ENCODE data around the gene PDLIM5. TPM values are rescaled to one million over a fixed set of nuclear protein-coding genes. Genes with fewer than 3 reads are reported as not detected.

PDLIM5 gene
- total RNA-seq, 1 donor from 2014 or later: 1,256 TPM

DNA sequence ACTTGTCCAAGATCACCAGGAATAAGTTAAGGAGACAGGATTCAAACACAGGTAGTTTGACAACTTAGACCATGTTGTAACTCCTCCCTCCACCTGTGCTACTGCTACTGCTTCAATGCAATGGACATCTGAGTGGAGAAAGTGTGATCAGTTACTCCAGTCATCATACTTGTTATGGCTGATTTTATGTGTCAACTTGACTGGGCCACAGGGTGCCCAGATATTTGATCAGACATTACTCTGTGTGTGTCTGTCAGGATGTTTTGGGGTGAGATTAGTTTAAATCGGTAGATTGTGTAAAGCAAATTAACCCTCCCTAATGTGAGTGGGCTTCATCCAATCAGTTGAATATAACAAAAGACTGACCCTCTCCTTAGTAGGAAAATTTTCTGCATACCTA is 34.8 kb upstream of the PDLIM5 start:
- no peak for DNase-seq (ENCODE audit: low spot score)
- intact Hi-C loops (cut with DNase I): no loop called here

DNA sequence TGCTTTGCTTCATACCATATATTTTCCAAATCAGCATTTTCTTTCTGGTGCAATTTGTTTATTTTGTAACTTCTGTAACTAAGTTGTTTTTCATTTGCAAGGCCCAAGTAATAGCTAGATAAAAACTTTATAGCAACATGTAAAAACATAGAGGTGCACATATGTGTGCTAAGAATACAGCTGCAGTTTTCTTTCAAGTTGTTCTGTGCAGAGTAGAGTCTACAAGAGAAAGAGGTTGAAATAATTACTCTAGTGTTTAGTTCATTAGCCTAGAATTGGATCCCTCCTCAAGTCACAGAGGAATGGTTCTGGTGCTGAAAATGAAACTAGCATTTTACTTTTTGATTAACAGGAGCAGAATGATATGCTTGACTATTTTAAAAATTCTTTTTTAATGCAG is 32.2 kb upstream of the PDLIM5 start:
- no peak for DNase-seq (ENCODE audit: low spot score)
- intact Hi-C loops (cut with DNase I): no loop called here

DNA sequence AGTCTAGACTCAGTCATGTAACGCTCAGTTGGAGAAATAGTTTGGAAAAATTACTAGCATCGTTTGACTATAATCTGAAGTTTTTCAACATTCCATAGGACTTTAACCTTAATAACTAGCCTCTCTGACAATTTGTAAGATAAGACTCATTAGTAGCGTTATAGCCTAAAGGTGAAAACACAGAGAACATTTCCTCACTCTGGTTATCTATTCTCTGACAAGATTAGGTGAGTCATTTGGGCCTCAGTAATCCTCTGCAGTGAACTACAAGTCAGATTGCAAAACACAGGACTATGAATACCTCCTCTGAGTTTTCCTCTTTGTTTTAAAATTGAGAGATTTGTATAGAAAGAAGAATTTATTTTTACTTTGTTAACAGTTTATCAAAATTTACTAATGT is 31.8 kb upstream of the PDLIM5 start:
- no peak for DNase-seq (ENCODE audit: low spot score)
- intact Hi-C loops (cut with DNase I): no loop called here

- no peak for DNase-seq (ENCODE audit: low spot score)
- intact Hi-C loops (cut with DNase I): no loop called here
Measured at GRCh38 chr4:94420356-94420755, 31.4 kb upstream of the PDLIM5 start.

DNA sequence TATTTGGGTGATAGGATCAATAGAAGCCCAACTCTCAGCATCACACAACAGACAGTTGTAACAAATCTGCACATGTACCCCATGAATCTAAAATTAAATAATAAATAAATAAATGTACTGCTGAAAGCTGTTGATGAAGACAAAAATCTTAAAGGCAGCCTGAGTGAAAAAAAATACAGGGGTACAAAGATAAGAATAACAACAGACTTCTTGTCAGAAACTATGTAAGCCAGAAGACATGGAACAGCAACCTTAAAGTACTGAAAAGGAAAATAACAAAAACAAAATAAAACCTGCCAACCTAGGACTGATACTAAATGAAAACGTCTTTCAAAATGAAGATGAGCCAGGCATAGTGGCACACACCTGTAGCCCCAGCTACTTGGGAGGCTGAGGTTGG is 25.0 kb upstream of the PDLIM5 start:
- no peak for DNase-seq (ENCODE audit: low spot score)

GRCh38 chr4:94428884-94429283 is 22.9 kb upstream of the PDLIM5 start:
- DNase-seq (ENCODE audit: low spot score): no peak
- intact Hi-C loops (cut with DNase I): no loop called here

More for the DNA sequence above, 25.0 kb upstream of the PDLIM5 start:
- intact Hi-C loops (cut with DNase I): no loop called here

DNA sequence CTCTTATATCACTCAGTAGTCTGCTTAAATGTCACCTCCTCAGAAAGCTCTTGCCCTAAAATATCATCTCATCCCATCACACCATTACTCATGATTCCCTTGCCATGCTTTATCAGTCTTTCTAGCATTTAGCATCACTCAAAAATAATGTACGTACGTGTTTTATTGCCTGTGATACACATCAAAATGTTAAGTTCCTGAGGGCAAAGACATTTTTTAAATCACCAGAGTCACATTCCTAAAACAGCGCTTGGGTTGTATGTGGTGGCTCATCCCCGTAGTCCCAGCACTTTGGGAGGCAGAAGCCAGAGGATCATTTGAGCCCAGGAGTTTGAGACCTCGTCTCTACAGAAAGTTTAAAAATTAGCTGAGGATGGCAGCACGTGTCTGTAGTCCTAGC is 21.3 kb upstream of the PDLIM5 start:
- no peak for DNase-seq (ENCODE audit: low spot score)
- intact Hi-C loops (cut with DNase I): no loop called here

DNA sequence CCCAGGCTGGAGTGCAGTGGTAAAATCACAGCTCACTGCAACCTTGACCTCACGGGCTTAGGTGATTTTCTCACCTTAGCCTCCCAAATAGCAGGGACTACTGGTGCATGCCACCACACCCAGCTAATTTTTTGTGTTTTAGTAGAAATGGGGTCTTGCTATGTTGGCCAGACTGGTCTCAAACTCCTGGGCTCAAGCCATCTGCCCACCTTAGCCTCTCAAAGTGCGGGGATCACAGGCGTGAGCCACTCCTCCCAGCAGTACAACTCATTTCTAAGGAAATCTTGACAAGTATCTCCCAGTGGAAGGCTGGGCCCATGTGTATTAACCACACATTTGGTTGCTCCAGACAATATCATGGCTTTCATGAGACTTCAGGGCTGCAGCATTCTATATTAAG is 20.4 kb upstream of the PDLIM5 start:
- no peak for DNase-seq (ENCODE audit: low spot score)
- intact Hi-C loops (cut with DNase I): no loop called here

- no peak for DNase-seq (ENCODE audit: low spot score)
- intact Hi-C loops (cut with DNase I): no loop called here
Measured at GRCh38 chr4:94434505-94434904, 17.2 kb upstream of the PDLIM5 start.

DNA sequence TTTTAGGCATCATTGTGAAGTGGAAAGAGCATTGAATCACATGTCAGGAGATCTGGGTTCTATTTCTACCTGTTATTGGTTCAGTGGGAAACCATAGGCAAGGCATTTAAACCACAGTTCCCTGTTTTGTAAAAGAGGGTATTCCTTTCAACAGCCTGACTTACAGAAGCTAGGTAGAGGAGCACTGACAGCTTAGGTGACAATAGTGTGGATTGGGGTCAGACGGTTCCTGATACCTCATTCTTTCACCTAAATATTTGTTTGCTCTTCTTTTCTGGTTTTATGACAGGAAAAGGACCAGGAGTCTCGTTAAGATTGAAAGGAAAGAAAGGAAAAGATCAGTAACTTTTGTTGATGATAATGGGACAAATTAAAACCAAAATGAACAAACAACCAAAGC is 15.9 kb upstream of the PDLIM5 start:
- DNase-seq (ENCODE audit: low spot score): no peak
- intact Hi-C loops (cut with DNase I): no loop called here

GRCh38 chr4:94436512-94436911 is 15.2 kb upstream of the PDLIM5 start:
- DNase-seq (ENCODE audit: low spot score): no peak
- intact Hi-C loops (cut with DNase I): no loop called here

GRCh38 chr4:94439606-94440005 is 12.1 kb upstream of the PDLIM5 start:
- no peak for DNase-seq (ENCODE audit: low spot score)
- intact Hi-C loops (cut with DNase I): no loop called here

GRCh38 chr4:94441838-94442237 is 9.9 kb upstream of the PDLIM5 start:
- DNase-seq (ENCODE audit: low spot score): no peak
- intact Hi-C loops (cut with DNase I): no loop called here

DNA sequence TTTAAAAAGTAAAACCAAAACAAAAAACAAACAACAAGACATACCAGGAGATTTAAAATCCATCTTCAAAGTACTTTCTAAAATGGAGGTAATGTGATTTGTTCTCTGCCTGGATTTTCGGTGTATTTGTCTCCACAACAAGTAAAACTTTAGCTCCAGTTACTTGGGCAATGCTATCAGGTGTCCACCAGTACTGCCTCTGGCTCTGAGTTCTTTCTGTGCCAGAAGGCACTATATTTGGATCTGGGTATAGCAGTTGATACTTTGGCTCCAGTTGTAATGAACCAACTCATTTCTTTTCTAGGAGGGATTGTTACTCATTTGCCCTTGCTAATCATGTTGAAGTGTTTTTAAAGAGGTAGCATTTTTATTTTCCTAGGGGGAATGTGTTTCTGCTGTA is 9.5 kb upstream of the PDLIM5 start:
- intact Hi-C loops (cut with DNase I): no loop called here
- DNase-seq (ENCODE audit: low spot score): no peak

DNA sequence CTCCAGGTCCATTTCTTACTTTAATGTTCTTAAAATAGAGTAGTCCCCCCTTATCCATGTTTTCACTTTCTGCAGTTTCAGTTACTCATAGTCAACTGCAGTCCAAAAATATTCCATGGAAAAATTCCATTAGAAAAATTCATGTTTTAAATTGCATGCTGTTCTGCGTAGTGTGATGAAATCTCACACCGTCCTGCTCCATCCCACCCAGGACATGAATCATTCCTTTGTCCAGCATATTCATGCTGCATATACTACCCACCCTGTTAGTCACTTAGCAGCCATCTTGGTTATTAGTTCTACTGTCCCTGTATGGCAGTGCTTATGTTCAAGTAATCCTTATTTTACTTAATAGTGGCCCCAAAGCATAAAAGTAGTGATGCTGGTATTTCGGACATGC is 5.4 kb upstream of the PDLIM5 start:
- intact Hi-C loops (cut with DNase I): no loop called here
- DNase-seq (ENCODE audit: low spot score): no peak

- no peak for DNase-seq (ENCODE audit: low spot score)
- intact Hi-C loops (cut with DNase I): no loop called here
Measured at GRCh38 chr4:94447754-94448411, 3.9 kb upstream of the PDLIM5 start.

DNA sequence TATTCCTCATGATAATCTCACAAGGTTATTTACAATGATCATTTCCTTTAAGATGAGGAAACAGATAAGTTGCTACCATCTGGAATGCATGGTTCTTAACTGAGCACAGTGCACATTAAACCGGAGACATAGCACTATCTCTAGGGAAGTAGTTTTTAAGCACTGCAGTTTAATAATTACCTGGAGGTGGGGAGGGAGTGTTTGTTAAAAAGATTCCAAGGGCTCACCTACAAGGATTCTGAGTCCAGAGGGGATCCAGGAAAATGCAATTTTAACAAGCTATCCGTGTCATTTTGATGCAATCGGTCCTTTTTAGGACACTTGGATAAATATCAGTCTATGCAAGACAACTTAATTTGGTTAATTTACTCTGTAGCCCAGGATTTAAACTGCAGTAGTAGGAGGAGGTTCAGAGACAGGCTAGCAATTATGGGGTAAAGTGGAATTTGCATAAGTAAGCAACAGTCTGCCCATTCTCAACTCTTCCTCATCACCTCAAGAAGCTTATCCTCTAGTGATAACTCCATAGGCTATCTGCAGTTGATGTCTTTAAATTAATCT is 2.8 kb upstream of the PDLIM5 start:
- DNase-seq (ENCODE audit: low spot score): no peak
- intact Hi-C loops (cut with DNase I): no loop called here

DNA sequence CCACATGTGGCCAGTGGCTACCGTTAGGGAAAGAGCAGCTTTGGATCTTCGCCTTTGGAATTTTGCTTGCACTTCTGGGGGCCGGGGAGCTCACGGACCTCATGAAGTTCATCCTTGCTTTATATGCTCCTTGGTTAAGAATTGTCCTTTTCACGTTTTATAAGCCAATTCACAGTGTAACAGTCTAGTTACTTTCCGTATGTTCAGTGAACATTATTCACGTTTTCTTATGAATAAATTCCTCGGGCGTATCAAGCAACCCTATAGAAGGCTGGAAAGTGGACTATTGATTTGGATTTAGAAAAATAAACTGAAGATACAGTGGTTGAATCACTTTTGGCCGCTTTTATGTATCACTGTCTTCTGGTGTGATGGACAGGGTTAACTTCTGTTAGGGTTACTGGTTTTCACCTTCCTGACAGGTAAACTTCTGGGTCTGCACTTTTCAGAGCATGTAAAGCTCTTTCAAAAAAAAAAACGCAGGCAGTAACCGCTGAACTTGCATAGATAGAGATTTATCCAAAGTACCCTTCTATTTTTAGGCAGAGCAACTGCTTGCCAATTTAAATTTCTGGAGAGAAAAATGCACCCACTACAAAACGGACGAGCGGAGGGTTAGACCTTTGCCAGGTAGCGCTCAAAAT is 569 bp upstream of the PDLIM5 start:
- DNase-seq (ENCODE audit: low spot score): no peak
- intact Hi-C loops (cut with DNase I): loop anchor here (2.0 to 5.0 kb wide), 3 partner anchors 38 to 141 kb away; no protein-coding TSS in a partner anchor

GRCh38 chr4:94452476-94453371 is 982 bp downstream of the PDLIM5 start:
- peak; percentile 94 for DNase-seq (ENCODE audit: low spot score)
- intact Hi-C loops (cut with DNase I): loop anchor here (2.0 to 5.0 kb wide), 3 partner anchors 46 to 140 kb away; no protein-coding TSS in a partner anchor

- intact Hi-C loops (cut with DNase I): loop anchor here (2.0 to 5.0 kb wide), 3 partner anchors 47 to 139 kb away; no protein-coding TSS in a partner anchor
- no peak for DNase-seq (ENCODE audit: low spot score)
Measured at GRCh38 chr4:94453391-94453963, 1.7 kb downstream of the PDLIM5 start.

Data from cardiac septum (tissue), 1 donor.